HG02588 (cell line): ENCODE results near the gene RSPRY1.
"Not testable (repeated sequence)": the region's sequence is repeated elsewhere in the genome, so short reads cannot be mapped to it uniquely, and the experiment has no call there.

Source experiments
- ATAC-seq: cut with Tn5 transposase; IDR thresholded peaks from one replicate; pipeline ENCODE4 v1.9.1; 2021; ENCODE audit warnings: mild to moderate bottlenecking, moderate library complexity; ENCODE audit not compliant: unreplicated experiment

The RSPRY1 gene

DNA sequence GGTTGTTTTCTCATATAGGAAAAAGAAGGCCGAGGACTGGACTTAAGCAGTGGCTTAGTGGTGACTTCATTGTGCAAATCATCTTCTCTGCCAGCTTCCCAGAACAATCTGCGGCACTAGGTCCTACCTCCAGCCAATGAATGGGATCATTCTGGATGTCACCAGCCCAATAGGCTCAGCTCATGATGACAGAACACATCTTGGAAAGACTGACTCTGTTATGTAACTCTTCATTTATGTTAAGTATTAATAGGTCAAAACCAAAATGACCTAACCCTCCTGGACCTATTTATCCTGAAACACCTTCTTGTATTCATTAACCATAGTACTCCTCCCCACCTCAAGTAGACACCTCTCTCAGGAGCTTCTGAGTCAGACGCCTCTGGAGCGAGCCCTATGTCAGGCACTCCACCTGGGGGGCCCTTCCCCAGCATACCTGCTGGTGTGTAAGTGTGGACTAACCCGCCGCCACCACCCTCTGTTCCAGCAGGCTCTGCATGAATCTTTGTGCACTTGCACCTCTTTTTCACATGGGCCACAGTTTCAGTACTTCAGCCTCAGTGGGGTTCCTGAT lies 66.1 kb downstream of the RSPRY1 start:
- no peak for ATAC-seq

DNA sequence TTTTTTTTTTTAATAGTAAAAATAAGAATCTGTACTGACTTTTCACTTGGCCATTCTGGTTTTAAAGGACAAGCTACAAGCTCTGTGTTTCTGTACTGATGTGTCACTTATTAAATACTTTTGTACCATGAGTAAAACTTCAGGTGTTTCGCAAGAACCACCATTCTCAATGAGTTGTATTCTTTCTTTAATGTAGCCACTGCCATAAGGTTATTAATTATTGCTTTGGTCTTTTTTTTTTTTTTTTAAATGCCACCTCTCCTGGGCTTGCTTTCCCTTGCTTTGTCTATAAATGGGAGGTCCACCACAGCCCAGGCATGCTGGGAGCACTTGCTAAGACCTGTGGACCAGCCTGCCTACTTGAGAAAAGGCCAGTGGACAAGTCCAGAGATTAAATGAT lies 67.3 kb downstream of the RSPRY1 start:
- ATAC-seq = no peak

GRCh38 chr16:57255686-57256415 lies 69.7 kb downstream of the RSPRY1 start:
- ATAC-seq = no peak

- ATAC-seq = no peak
Measured at GRCh38 chr16:57256601-57257395, 70.7 kb downstream of the RSPRY1 start.

DNA sequence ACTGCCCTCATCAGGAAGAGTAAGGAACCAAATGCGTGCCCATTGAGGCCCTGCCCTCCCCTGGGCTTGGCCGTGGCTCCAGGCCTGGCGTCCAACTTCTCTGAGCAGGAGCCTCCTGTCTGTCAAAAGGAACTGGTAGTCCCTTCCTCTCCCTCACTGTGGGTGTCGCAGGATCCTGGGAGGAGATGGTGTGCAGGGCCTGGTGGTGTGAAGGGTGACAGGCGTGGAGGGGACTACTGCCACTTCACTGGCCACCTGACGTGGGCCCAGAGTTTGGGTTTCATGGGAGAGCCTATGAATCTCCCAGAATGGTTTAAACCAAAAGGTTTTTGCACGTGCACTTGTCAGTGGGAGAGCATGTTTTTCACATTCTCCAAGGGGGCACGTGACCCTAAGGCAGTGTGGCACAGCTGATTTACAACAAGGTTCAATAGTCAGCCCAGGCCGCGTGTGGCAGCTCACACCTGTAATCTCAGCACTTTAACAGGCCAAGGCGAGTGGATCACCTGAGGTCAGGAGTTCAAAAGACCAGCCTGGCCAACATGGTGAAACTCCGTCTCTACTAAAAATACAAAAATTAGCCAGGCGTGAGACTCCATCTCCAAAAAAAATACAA lies 71.4 kb downstream of the RSPRY1 start:
- no peak for ATAC-seq

DNA sequence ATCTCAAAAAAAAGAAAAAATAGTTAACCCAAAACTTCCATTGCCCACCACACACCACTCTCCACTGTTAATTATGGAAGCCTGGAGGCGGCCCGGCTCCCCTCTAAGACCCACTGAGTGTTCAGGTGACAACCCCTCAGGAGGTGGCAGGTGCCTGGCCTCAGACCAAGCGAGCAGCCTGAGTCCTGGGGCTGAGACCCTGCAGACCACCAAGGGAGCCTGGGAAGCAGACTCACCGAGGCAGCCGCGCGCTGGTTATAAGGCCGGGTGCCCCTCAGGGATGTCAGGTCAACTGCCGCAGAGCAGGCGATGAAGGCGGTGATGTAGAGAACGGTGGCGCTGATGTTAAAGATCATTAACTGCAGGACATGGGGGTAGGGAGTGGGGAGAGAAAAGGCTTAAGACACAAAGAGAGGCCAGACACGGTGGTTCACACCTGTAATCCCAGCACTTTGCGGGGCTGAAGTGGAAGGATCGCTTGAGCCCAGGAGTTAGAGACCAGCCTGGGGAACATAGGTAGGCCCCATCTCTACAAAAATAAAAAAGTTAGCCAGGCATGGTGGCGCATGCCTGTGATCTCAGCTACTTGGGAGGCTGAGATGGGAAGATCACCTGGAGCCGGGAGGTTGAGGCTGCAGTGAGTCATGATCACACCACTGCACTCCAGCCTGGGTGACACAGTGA lies 72.2 kb downstream of the RSPRY1 start:
- no peak for ATAC-seq

DNA sequence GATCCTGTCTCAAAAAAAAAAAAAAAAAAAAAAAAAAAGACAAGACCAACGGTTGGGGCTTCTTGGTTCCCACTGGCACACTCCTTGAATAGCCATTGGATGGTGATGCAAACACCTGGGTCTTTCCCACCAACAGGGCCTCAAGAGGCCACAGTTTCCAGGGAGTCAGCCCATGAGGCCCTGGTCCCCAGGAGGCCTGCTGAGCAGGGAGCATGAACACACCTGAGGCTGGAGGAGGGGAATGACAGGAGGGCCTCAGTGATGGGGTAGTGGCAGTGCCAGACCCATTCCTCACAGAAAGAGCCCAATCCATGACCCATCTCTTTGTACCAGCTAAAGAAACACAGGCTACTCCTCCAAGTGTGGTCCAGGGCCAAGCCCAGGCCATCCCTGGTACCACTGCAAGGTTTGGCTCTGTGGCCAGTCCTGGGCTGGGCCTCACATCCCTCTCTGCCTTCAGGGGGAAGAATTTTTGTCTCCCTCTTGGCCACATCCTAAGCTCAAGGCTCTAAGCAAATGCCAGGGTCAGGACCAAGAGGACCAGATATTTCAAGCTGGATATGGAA lies 72.9 kb downstream of the RSPRY1 start:
- ATAC-seq = no peak

DNA sequence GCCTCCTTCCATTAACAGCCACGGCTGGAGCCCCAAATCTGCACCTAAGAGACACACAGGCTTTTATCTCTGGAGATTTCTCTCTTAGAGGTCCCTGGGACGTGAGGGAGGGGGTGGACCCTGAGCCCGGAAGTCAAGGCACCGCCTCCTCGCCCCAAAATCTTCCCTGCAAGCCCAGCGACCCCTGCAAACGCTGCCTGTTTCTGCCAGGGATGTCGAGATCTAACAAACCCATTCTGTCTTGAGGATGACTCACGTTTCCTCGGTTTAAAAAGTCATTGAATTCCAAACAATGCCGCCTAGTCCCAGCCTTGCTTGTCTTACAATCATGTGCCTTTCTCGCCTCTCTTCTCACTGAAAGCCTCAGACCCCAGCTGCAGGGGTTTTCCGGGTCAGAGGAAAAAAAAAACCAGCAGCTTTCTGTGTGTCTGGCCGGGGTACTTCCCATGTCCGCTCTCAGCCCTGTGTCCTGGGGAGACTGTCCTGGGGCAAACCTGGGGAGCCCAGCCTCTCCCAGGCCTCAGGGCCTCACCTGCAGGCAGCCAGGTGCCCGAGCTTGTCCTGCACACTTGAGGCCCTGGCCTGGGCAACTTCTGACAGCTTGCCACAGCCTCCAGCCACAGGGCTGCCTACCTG lies 74.3 kb downstream of the RSPRY1 start:
- no peak for ATAC-seq

GRCh38 chr16:57261806-57262205 lies 75.7 kb downstream of the RSPRY1 start:
- ATAC-seq = no peak

DNA sequence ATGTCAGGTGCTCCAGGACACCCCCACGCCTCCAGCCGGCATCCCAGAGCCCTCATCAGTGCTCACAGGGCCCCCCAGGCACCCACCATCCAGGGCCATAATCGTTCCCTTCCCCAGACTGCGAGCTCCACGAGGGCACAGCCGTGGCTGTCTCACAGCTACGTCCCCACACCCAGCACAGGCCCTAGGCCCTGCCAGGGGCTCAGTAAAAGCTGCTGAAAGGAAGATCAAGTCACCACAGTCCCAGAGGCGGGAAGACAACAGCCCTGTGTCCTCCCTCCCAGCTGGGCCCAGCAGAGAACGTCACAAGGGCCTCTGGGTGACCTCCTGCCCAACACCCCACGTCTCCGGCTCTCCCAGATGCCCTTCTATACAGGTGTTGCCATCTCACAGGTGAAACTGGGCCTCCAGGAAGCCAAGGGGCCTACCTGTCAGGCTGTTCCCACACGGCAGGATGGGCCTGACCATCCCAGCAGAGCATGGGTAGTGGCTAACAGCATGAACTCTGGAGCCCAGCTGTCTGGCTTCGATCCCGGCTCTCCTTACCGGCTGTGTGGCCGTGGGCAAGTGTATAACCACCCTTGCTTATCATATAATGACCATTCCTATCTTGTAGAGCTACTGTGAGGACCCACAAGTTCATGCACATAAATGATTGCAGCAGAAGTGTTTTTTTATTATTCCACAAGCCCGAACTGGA lies 76.9 kb downstream of the RSPRY1 start:
- no peak for ATAC-seq

- no peak for ATAC-seq
Measured at GRCh38 chr16:57263541-57264351, 77.6 kb downstream of the RSPRY1 start.

DNA sequence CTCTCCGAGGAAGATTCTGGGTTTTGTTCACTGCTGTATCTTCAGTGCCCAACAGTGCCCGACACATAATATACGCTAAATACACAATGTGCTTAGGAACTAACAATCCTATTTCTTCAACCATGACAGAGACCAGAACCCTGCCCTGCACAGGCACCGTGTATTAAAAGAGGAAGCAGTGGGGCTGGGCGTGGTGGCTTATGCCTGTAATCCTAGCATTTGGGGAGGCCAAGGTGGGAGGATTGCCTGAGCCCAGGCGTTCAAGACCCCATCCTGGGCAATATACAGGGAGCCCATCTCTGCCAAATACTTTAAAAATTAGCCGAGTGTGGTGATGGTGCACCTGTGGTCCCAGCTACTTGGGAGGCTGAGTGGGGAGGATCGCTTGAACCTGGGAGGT lies 78.3 kb downstream of the RSPRY1 start:
- ATAC-seq = no peak

DNA sequence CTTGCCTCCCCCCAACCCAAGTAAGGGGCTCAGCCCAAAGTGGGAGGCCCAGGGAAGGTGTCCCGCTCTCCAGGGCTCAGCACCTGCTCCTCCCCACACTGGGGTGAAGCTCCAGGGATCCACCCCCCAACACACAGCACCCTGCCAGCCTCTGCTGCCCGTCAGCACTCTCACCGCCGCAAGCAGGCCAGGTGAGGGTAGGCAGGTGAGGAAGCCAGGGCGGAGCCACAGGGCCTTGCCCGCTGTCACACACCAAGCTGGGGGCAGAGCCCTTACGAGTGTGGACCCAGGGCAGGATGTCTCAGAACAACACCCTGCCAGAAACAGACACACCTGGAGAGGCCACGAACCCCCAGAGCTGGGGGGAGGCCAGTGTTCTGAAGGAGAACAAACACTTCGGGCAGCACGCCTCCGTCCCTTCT lies 78.8 kb downstream of the RSPRY1 start:
- ATAC-seq = no peak

GRCh38 chr16:57265850-57266530 lies 79.9 kb downstream of the RSPRY1 start:
- no peak for ATAC-seq

DNA sequence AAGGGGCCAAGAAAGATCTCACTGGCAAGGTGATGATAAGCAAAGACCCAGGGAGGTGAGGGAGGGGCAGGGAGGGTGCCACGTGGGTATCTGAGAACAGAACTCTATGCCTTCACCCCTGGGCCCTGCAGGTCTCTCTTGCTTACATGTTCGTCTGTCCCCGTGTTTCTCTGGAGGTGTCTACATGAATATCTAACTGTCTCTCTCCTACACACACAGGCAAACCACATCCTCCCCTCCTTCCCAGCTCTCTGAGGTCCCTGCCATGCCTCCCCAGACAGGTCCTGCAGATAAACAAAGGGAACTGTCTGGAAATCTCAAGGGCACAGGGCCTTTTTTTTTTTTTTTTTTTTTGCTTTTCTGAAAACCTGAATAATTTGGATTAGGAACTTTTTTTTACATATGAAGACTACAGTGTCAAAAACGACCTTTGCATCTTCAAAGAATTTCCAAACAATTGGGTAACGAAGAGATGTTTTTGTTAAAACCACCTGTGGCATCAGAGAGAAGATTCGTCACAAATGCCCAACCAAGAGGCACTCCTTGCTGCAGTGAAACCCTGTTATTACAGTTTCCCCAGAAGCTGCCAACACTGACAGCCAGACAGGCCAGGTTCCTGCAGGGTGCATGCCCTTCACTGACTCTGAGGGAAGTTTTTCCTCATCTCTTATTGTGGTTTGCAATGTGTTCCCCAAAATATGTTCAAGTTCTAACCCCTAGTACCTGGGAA lies 80.6 kb downstream of the RSPRY1 start:
- no peak for ATAC-seq

DNA sequence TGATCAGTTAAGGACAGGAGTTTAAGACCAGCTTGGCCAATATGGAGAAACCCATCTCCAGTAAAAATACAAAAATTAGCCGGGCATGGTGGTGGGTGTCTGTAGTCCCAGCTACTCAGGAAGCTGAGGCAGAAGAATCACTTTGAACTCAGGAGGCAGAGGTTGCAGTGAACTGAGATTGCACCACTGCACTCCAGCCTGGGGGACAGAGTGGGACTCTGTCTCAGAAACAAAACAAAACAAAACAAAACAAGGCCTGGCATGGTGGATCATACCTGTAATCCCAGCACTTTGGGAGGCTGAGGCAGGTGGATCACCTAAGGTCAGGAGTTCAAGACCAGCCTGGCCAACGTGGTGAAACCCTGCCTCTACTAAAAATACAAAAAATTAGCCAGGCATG lies 81.2 kb downstream of the RSPRY1 start:
- not testable (repeated sequence) for ATAC-seq
